CMK (cell line): Measurements from ENCODE around the gene SNX3.
"Not testable (repeated sequence)": the region's sequence is repeated elsewhere in the genome, so short reads cannot be mapped to it uniquely, and the experiment has no call there.

Source experiments
- DNase-seq: peaks from one replicate; pipeline ENCODE4 v3.0.0-alpha.2; 2010; ENCODE audit warnings: low read depth

SNX3 gene

GRCh38 chr6:108260126-108260808 is 573 bp downstream of the SNX3 start:
- DNase-seq: no peak

GRCh38 chr6:108254433-108255410 is 6.1 kb downstream of the SNX3 start:
- no peak for DNase-seq

GRCh38 chr6:108253241-108253640 is 7.6 kb downstream of the SNX3 start:
- no peak for DNase-seq

GRCh38 chr6:108252055-108252454 is 8.8 kb downstream of the SNX3 start:
- DNase-seq: no peak

- no peak for DNase-seq
These were observed 9.6 kb downstream of the SNX3 start for GRCh38 chr6:108251252-108251651.

GRCh38 chr6:108250240-108250866 is 10.5 kb downstream of the SNX3 start:
- no peak for DNase-seq

GRCh38 chr6:108247965-108248536 is 12.8 kb downstream of the SNX3 start:
- DNase-seq: no peak

GRCh38 chr6:108245095-108245494 is 15.7 kb downstream of the SNX3 start:
- not testable (repeated sequence) for DNase-seq

- DNase-seq: no peak
These were observed 17.0 kb downstream of the SNX3 start for GRCh38 chr6:108243836-108244235.

GRCh38 chr6:108242721-108243120 is 18.1 kb downstream of the SNX3 start:
- DNase-seq: no peak

GRCh38 chr6:108242259-108242658 is 18.6 kb downstream of the SNX3 start:
- DNase-seq: no peak

- no peak for DNase-seq
These were observed 22.5 kb downstream of the SNX3 start for GRCh38 chr6:108238322-108238721.

GRCh38 chr6:108236791-108237190 is 24.0 kb downstream of the SNX3 start:
- no peak for DNase-seq

GRCh38 chr6:108235127-108235526 is 25.7 kb downstream of the SNX3 start:
- no peak for DNase-seq

GRCh38 chr6:108228416-108228815 is 32.4 kb downstream of the SNX3 start:
- no peak for DNase-seq

- no peak for DNase-seq
These were observed 33.5 kb downstream of the SNX3 start for GRCh38 chr6:108227290-108227689.

- DNase-seq: no peak
These were observed 38.3 kb downstream of the SNX3 start for GRCh38 chr6:108222504-108222903.

GRCh38 chr6:108222064-108222463 is 38.8 kb downstream of the SNX3 start:
- no peak for DNase-seq

- DNase-seq: no peak
These were observed 49.2 kb downstream of the SNX3 start for GRCh38 chr6:108211671-108212070.

- no peak for DNase-seq
These were observed 50.3 kb downstream of the SNX3 start for GRCh38 chr6:108210556-108210955.

GRCh38 chr6:108209738-108210137 is 51.1 kb downstream of the SNX3 start:
- no peak for DNase-seq

- no peak for DNase-seq
These were observed 53.8 kb downstream of the SNX3 start for GRCh38 chr6:108207013-108207412.
